H1 (cell line): Measurements from ENCODE around the gene KLK4.

ENCODE experiments used
- CBX5 ChIP-seq: fragments of 300-800, 300-1000 bp; sonication (generic); IDR thresholded peaks from 2 replicates; pipeline ENCODE4 v1.7.1; 2016; ENCODE audit warnings: antibody characterized with exemption, low read length, low read depth
- CHD2 ChIP-seq: IDR thresholded peaks from 2 replicates; pipeline ENCODE4 v1.6.1; 2012; ENCODE audit warnings: low read length, improper control_type of control experiment
- CTBP2 ChIP-seq: IDR thresholded peaks from 2 replicates; pipeline ENCODE4 v1.7.0; 2011; ENCODE audit warnings: borderline replicate concordance, mild to moderate bottlenecking, moderate library complexity, mixed read lengths, low read length; ENCODE audit not compliant: insufficient read depth, insufficient read length
- EZH2 ChIP-seq: fragments of 200-600 bp; sonication (generic); IDR thresholded peaks from 2 replicates; pipeline ENCODE4 v1.7.1; 2012; ENCODE audit warnings: low read depth, mild to moderate bottlenecking, moderate library complexity, low read length, inconsistent platforms; ENCODE audit not compliant: severe bottlenecking
- HDAC2 ChIP-seq, 2 experiments: fragments of 300-600 bp in 1 of 2; sonication (generic) in 1 of 2; IDR thresholded peaks; 2 replicates each; pipeline ENCODE4 v1.6.1; 2011 to 2012; ENCODE audit warnings: low read depth in 2 of 2, low read length in 2 of 2, mild to moderate bottlenecking in 2 of 2, moderate library complexity in 2 of 2, borderline replicate concordance in 1 of 2, inconsistent platforms in 1 of 2
- JUND ChIP-seq: IDR thresholded peaks from 2 replicates; pipeline ENCODE4 v1.6.1; 2011; ENCODE audit warnings: mild to moderate bottlenecking, improper control_type of control experiment, low read length
- POLR2A ChIP-seq, 2 experiments: IDR thresholded peaks; 1 replicate in 1 of 2; 2 replicates in 1 of 2; pipeline ENCODE4 v1.6.1; 2011; ENCODE audit warnings: low read depth in 2 of 2, low read length in 2 of 2, mild to moderate bottlenecking in 2 of 2; ENCODE audit errors: control extremely low read depth in 1 of 2
- POLR2AphosphoS5 ChIP-seq: IDR thresholded peaks from 2 replicates; pipeline ENCODE4 v1.6.1; 2011; ENCODE audit warnings: low read depth, low read length
- TAF1 ChIP-seq: IDR thresholded peaks from 2 replicates; pipeline ENCODE4 v1.6.1; 2011; ENCODE audit warnings: mild to moderate bottlenecking, low read depth, low read length
- YY1 ChIP-seq: IDR thresholded peaks from 2 replicates; pipeline ENCODE4 v1.6.1; 2011; ENCODE audit warnings: low read depth, mild to moderate bottlenecking, low read length
- TF ChIP-seq, protein P1 (sequence below), 3 experiments: IDR thresholded peaks; 1 replicate in 2 of 3; 2 replicates in 1 of 3; pipeline versions ENCODE4 v1.5.1 to v1.6.1; 2011; ENCODE audit warnings: low read length in 3 of 3, mild to moderate bottlenecking in 3 of 3, inconsistent platforms in 2 of 3, low read depth in 1 of 3, moderate library complexity in 1 of 3; ENCODE audit not compliant: insufficient read depth in 1 of 3; ENCODE audit errors: control extremely low read depth in 1 of 3
- TF ChIP-seq, protein P2 (sequence below): IDR thresholded peaks from 2 replicates; pipeline ENCODE4 v1.6.1; 2012; ENCODE audit warnings: low read length, inconsistent platforms

GRCh38 chr19:50877338-50877737 lies 33.9 kb downstream of the KLK4 start:
- TF ChIP-seq, protein P1, sequence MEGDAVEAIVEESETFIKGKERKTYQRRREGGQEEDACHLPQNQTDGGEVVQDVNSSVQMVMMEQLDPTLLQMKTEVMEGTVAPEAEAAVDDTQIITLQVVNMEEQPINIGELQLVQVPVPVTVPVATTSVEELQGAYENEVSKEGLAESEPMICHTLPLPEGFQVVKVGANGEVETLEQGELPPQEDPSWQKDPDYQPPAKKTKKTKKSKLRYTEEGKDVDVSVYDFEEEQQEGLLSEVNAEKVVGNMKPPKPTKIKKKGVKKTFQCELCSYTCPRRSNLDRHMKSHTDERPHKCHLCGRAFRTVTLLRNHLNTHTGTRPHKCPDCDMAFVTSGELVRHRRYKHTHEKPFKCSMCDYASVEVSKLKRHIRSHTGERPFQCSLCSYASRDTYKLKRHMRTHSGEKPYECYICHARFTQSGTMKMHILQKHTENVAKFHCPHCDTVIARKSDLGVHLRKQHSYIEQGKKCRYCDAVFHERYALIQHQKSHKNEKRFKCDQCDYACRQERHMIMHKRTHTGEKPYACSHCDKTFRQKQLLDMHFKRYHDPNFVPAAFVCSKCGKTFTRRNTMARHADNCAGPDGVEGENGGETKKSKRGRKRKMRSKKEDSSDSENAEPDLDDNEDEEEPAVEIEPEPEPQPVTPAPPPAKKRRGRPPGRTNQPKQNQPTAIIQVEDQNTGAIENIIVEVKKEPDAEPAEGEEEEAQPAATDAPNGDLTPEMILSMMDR (IDR thresholded peaks at IDR 0.05; ENCODE audit: control extremely low read depth in 1 of 3, insufficient read depth in 1 of 3, low read depth in 1 of 3, low read length in 3 of 3) = no peak
- TF ChIP-seq EZH2 = no peak
- no peak for TF ChIP-seq CTBP2
- no peak for TF ChIP-seq POLR2A (IDR thresholded peaks at IDR 0.05; ENCODE audit: control extremely low read depth in 1 of 2, low read depth in 2 of 2, low read length in 2 of 2)
- no peak for TF ChIP-seq CBX5
- TF ChIP-seq CHD2 = no peak
- TF ChIP-seq POLR2AphosphoS5 = no peak
- no peak for TF ChIP-seq TAF1
- TF ChIP-seq, protein P2, sequence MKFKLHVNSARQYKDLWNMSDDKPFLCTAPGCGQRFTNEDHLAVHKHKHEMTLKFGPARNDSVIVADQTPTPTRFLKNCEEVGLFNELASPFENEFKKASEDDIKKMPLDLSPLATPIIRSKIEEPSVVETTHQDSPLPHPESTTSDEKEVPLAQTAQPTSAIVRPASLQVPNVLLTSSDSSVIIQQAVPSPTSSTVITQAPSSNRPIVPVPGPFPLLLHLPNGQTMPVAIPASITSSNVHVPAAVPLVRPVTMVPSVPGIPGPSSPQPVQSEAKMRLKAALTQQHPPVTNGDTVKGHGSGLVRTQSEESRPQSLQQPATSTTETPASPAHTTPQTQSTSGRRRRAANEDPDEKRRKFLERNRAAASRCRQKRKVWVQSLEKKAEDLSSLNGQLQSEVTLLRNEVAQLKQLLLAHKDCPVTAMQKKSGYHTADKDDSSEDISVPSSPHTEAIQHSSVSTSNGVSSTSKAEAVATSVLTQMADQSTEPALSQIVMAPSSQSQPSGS = no peak
- no peak for TF ChIP-seq YY1
- no peak for TF ChIP-seq HDAC2 (IDR thresholded peaks at IDR 0.05; ENCODE audit: borderline replicate concordance in 1 of 2, low read depth in 2 of 2, low read length in 2 of 2)
- no peak for TF ChIP-seq JUND
